Measurements from ENCODE around the gene LTB.
"Not testable (repeated sequence)": the region's sequence is repeated elsewhere in the genome, so short reads cannot be mapped to it uniquely, and the experiment has no call there.

Gene LTB

DNA sequence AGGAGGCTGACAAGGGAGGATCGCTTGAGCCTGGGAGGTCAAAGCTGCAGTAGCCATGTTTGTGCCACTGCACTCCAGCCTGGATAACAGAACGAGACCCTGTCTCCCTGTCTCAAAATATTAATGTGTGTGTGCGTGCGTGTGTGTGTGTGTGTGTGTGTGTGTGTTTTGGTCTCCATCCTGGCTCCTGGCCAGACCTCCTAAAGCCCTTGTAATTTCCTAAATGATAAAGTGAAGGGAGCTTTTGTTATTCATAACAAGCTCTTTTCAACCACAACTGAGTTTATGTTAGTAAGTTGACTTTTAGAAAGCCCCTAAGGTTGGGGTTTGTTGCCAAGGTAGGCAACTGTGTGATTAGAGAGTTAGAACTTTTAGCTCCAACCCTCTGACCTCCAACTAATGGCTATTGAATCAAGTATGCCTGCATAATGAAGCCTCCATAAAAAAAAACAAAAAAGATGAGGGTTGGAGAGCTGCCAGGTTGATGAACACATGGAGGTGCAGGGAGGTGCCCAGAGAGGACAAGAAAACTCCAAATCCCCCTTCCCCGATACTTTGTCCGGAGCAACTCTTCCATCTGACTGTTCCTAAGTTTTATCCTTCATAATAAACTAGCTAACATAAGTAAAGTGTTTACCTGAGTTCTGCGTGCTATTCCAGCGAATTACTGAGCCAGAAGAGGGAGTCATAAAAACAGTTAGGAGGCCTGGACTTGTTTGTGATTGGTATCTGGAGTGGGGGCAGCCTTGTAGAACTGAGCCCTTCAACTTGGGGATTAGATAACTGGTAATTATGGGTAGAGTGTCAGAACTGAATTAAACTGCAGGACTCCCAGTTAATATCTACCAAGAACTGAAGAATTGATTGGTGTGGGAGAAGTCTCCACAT lies 27.5 kb upstream of the LTB start:
- Histone ChIP-seq H3K4me3 (ENCODE audit: low read length in 2 of 2) (no peak overlapping the region), H3K36me3 (ENCODE audit: control insufficient read depth in 2 of 2, insufficient read depth in 2 of 2, low read length in 2 of 2) (no peaks in the 10 kb centered on the region), H3K9ac (ENCODE audit: low read depth in 1 of 2, low read length in 2 of 2) (no peak overlapping the region), H3K27ac (ENCODE audit: low read depth in 2 of 2, low read length in 2 of 2) (no peak overlapping the region), H3K27me3 (ENCODE audit: control insufficient read depth in 2 of 2, insufficient read depth in 2 of 2, low read length in 2 of 2) (no peaks in the 10 kb centered on the region), H3K4me1 (ENCODE audit: control insufficient read depth in 2 of 2, insufficient read depth in 2 of 2, low read length in 2 of 2) (peaks cover 8% of the 10 kb centered on the region in 2 donors), H3K9me3 (ENCODE audit: control insufficient read depth in 2 of 2, low read length in 2 of 2) (no peaks in the 10 kb centered on the region)

DNA sequence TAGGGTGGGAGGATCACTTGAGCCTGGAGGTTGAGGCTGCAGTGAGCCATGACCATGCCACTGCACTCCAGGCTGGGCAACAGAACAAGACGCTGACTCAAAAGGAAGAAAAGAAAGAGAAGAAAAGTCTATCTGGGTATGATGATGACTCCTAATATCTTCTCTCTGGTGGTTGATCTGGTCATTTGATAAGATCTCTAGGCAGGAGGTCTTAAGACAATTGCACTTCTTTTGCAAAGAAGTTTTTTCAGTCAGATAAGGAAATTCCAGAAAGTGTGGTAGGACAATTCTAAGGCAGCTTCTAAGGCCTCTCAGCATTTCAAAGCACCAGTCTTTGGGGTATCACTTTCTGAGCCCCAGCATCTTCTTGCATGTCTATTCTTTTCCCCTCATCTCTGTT lies 25.1 kb upstream of the LTB start:
- Histone ChIP-seq H3K4me1 (ENCODE audit: control insufficient read depth in 2 of 2, insufficient read depth in 2 of 2, low read length in 2 of 2) (no peaks in the 10 kb centered on the region), H3K27ac (ENCODE audit: low read depth in 2 of 2, low read length in 2 of 2) (no peak overlapping the region), H3K4me3 (ENCODE audit: low read length in 2 of 2) (no peak overlapping the region), H3K36me3 (ENCODE audit: control insufficient read depth in 2 of 2, insufficient read depth in 2 of 2, low read length in 2 of 2) (no peaks in the 10 kb centered on the region), H3K9me3 (ENCODE audit: control insufficient read depth in 2 of 2, low read length in 2 of 2) (no peaks in the 10 kb centered on the region), H3K9ac (ENCODE audit: low read depth in 1 of 2, low read length in 2 of 2) (no peak overlapping the region), H3K27me3 (ENCODE audit: control insufficient read depth in 2 of 2, insufficient read depth in 2 of 2, low read length in 2 of 2) (no peaks in the 10 kb centered on the region)

DNA sequence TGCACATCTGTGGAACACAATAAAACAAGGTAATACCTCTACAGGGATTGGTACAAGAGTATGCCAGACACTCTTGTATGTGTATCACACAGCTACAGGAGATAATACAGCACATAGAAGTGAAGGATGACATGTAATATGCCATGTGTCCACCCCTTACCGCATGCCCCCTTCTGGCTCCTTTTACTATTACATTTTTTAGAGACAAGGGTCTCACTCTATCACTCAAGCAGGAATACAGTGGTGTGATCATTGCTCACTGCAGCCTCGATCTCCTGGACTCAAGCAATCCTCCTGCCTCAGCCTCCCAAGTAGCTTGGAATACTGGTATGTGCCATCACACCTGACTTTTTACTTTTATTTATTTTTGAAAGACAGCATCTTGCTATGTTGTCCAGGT lies 14.8 kb upstream of the LTB start:
- Histone ChIP-seq H3K4me1 (ENCODE audit: control insufficient read depth in 2 of 2, insufficient read depth in 2 of 2, low read length in 2 of 2) (peaks cover 0 to 2% of the 10 kb centered on the region in 2 donors), H3K27me3 (ENCODE audit: control insufficient read depth in 2 of 2, insufficient read depth in 2 of 2, low read length in 2 of 2) (no peaks in the 10 kb centered on the region), H3K4me3 (ENCODE audit: low read length in 2 of 2) (no peak overlapping the region), H3K36me3 (ENCODE audit: control insufficient read depth in 2 of 2, insufficient read depth in 2 of 2, low read length in 2 of 2) (no peaks in the 10 kb centered on the region), H3K27ac (ENCODE audit: low read depth in 2 of 2, low read length in 2 of 2) (no peak overlapping the region), H3K9me3 (ENCODE audit: control insufficient read depth in 2 of 2, low read length in 2 of 2) (no peaks in the 10 kb centered on the region), H3K9ac (ENCODE audit: low read depth in 1 of 2, low read length in 2 of 2) (no peak overlapping the region)

DNA sequence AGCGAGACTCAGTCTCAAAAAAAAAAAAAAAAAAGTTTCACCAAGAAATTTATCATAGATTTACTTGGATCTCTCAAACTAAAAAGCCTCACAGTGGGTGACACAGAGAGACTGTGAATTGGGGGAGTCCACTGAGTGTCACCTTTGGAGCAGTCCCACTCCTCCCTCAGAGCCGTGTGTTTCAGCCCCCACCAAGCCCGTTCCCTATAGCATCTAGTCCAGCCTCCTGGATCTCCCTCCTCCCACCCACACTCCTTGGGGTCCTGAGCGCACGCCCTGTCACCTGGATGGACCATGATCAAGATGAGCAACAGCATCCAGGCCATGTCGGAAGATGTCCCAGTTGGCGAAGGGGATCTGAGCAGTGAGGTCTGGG lies 10.2 kb upstream of the LTB start:
- Histone ChIP-seq H3K9me3 (ENCODE audit: control insufficient read depth in 2 of 2, low read length in 2 of 2) (no peaks in the 10 kb centered on the region), H3K27me3 (ENCODE audit: control insufficient read depth in 2 of 2, insufficient read depth in 2 of 2, low read length in 2 of 2) (no peaks in the 10 kb centered on the region), H3K4me1 (ENCODE audit: control insufficient read depth in 2 of 2, insufficient read depth in 2 of 2, low read length in 2 of 2) (peaks cover 0 to 2% of the 10 kb centered on the region in 2 donors), H3K9ac (ENCODE audit: low read depth in 1 of 2, low read length in 2 of 2) (no peak overlapping the region), H3K27ac (ENCODE audit: low read depth in 2 of 2, low read length in 2 of 2) (peak overlapping the region in 1 of 2 donors; percentile 48), H3K36me3 (ENCODE audit: control insufficient read depth in 2 of 2, insufficient read depth in 2 of 2, low read length in 2 of 2) (no peaks in the 10 kb centered on the region), H3K4me3 (ENCODE audit: low read length in 2 of 2) (no peak overlapping the region)

DNA sequence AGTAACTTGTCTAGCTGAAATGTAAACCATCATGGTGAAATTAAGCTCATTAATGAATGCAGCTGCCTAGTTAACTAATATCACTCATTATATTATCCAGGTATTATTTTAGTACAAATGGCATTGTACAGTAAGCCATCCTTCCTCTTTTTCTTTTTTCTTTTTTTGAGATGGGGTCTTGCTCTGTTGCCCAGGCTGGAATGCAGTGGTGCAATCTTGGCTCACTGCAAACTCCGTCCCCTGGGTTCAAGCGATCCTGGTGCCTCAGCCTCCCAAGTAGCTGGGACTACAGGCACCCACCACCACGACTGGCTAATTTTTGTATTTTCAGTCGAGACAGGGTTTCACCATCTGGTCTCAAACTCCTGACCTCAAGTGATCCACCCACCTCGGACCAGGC lies 8.5 kb upstream of the LTB start:
- H3K27me3 ChIP-seq (ENCODE audit: control insufficient read depth in 2 of 2, insufficient read depth in 2 of 2, low read length in 2 of 2); H3K27ac ChIP-seq (ENCODE audit: low read depth in 2 of 2, low read length in 2 of 2); H3K36me3 ChIP-seq (ENCODE audit: control insufficient read depth in 2 of 2, insufficient read depth in 2 of 2, low read length in 2 of 2); H3K9ac ChIP-seq (ENCODE audit: low read depth in 1 of 2, low read length in 2 of 2); H3K4me3 ChIP-seq (ENCODE audit: low read length in 2 of 2); H3K9me3 ChIP-seq (ENCODE audit: control insufficient read depth in 2 of 2, low read length in 2 of 2); H3K4me1 ChIP-seq (ENCODE audit: control insufficient read depth in 2 of 2, insufficient read depth in 2 of 2, low read length in 2 of 2): not testable (repeated sequence)

DNA sequence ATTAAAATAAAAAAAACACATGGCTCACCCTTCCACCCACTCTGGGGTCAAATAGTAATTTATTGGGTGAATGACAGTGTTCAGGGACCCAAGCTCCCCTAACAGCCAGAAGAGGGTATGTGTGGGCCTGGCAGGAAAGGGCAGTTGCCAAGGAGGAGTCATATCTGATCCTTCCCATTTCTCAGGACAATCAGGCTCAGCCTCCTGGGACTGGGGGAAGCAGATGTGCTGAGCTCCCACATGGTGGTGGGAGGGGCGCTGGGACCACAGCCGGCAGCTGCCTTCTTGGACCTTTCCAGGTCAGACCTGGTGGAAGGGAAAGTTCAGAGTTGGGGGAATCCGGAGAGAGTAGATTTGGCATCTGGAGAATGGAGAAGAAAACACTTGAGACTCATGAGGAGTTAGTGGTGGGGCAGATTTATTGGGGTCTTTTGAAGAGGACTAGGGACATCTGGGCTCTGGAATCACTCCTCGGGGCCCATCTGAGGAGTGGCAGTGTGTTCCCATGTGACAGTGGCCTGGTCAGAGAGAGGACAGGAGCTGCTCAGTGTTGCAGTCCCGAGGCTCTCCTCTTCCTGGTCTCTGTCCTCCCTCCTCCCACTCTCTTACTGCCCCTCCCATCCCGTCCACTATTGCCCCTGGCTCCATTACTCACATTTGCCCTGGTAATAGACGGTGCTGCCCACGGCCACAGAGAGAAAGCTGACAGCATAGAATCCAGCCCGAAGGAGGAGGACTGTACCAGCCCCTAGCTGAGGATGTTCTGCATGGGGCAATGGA lies 6.8 kb upstream of the LTB start:
- Histone ChIP-seq H3K27ac (ENCODE audit: low read depth in 2 of 2, low read length in 2 of 2) (no peak overlapping the region), H3K9me3 (ENCODE audit: control insufficient read depth in 2 of 2, low read length in 2 of 2) (no peaks in the 10 kb centered on the region), H3K36me3 (ENCODE audit: control insufficient read depth in 2 of 2, insufficient read depth in 2 of 2, low read length in 2 of 2) (no peaks in the 10 kb centered on the region), H3K27me3 (ENCODE audit: control insufficient read depth in 2 of 2, insufficient read depth in 2 of 2, low read length in 2 of 2) (no peaks in the 10 kb centered on the region), H3K4me3 (ENCODE audit: low read length in 2 of 2) (no peak overlapping the region), H3K4me1 (ENCODE audit: control insufficient read depth in 2 of 2, insufficient read depth in 2 of 2, low read length in 2 of 2) (peaks cover 2 to 7% of the 10 kb centered on the region in 2 donors), H3K9ac (ENCODE audit: low read depth in 1 of 2, low read length in 2 of 2) (no peak overlapping the region)

DNA sequence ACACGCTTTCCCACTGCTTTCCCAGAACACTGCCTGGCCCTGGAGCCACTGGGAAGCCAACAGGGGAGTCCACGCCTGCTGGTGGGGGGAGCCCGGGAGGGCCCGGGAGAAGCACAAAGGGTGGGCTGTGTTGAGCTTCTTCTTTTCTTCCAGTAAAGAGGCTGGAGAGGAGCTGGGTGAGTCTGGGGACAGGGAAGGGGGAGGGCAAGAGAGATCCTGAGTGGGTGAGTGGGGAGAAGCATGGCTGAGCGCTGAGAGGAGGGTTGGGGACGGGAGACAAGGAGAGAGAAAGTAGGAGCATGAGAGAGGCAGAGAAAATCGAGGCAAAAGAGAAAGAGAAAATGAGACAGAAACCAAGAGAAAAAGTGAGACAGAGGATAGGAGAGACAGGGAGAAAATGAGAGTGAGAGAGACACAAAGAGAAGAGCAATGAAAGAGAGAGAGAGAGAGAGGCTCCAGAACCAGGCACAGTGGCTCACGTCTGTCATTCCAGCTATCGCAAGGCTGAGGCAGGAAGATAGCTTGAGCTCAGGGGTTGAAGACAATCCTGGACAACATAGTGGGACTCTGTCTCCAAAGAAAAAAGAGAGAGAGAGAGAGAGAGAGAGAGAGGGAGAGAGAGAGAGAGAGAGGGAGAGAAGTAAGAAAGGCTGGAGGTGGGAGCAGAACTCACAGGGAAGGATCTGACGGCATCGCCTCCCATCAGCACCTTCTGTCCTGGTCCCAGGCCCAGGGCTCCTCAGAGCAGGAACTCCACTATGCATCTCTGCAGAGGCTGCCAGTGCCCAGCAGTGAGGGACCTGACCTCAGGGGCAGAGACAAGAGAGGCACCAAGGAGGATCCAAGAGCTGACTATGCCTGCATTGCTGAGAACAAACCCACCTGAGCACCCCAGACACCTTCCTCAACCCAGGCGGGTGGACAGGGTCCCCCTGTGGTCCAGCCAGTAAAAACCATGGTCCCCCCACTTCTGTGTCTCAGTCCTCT lies 5.9 kb upstream of the LTB start:
- peaks cover 2 to 7% of the 10 kb centered on the region in 2 donors for H3K4me1 ChIP-seq (ENCODE audit: control insufficient read depth in 2 of 2, insufficient read depth in 2 of 2, low read length in 2 of 2)

DNA sequence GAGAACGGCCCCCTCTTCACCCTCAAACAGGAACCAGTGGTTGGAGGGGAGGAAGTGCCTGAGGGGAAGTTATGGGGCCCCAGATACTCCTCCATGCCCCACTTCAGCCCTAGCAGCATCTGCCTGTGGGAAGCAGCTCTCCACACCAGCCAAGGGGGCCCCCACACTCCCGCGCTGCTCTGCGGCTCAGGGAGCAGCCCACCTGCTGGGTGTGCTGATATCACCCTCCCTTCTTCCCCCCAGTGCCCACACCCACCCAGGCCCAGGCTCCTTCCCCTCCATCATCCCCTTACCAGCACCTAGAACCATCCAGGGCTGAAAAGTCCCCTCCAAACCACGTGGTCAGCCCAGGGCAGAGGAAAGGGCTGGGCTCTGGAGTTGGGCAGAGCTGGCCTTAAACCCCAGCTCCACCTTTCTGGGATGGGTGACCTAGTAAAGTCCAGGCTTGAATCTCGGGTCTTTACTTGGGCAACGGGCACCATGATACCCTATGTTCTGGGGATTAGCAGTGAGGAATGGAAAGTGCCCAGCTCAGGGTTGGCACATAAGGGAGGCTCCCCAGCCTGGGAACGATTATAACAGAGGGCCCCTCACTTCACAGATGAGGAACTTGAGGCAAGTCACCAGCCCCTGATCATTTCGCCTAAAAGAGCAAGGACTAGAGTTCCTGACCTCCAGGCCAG lies 4.5 kb upstream of the LTB start:
- H3K27ac ChIP-seq (ENCODE audit: low read depth in 2 of 2, low read length in 2 of 2) = peak overlapping the region; percentile 21 to 72
- H3K9me3 ChIP-seq (ENCODE audit: control insufficient read depth in 2 of 2, low read length in 2 of 2) = no peaks in the 10 kb centered on the region
- peaks cover 0 to 10% of the 10 kb centered on the region in 2 donors for H3K4me1 ChIP-seq (ENCODE audit: control insufficient read depth in 2 of 2, insufficient read depth in 2 of 2, low read length in 2 of 2)
- H3K4me3 ChIP-seq (ENCODE audit: low read length in 2 of 2) = peak overlapping the region; percentile 13 to 55
- no peaks in the 10 kb centered on the region for H3K36me3 ChIP-seq (ENCODE audit: control insufficient read depth in 2 of 2, insufficient read depth in 2 of 2, low read length in 2 of 2)
- H3K9ac ChIP-seq (ENCODE audit: low read depth in 1 of 2, low read length in 2 of 2) = no peak overlapping the region
- peaks cover 0 to 7% of the 10 kb centered on the region in 2 donors for H3K27me3 ChIP-seq (ENCODE audit: control insufficient read depth in 2 of 2, insufficient read depth in 2 of 2, low read length in 2 of 2)

More for the DNA sequence above, 5.9 kb upstream of the LTB start:
- no peaks in the 10 kb centered on the region for H3K36me3 ChIP-seq (ENCODE audit: control insufficient read depth in 2 of 2, insufficient read depth in 2 of 2, low read length in 2 of 2)
- H3K9me3 ChIP-seq (ENCODE audit: control insufficient read depth in 2 of 2, low read length in 2 of 2) = no peaks in the 10 kb centered on the region
- no peak overlapping the region for H3K9ac ChIP-seq (ENCODE audit: low read depth in 1 of 2, low read length in 2 of 2)
- peak overlapping the region in 1 of 2 donors; percentile 72 for H3K27ac ChIP-seq (ENCODE audit: low read depth in 2 of 2, low read length in 2 of 2)
- no peaks in the 10 kb centered on the region for H3K27me3 ChIP-seq (ENCODE audit: control insufficient read depth in 2 of 2, insufficient read depth in 2 of 2, low read length in 2 of 2)
- H3K4me3 ChIP-seq (ENCODE audit: low read length in 2 of 2) = peak overlapping the region in 1 of 2 donors; percentile 43

DNA sequence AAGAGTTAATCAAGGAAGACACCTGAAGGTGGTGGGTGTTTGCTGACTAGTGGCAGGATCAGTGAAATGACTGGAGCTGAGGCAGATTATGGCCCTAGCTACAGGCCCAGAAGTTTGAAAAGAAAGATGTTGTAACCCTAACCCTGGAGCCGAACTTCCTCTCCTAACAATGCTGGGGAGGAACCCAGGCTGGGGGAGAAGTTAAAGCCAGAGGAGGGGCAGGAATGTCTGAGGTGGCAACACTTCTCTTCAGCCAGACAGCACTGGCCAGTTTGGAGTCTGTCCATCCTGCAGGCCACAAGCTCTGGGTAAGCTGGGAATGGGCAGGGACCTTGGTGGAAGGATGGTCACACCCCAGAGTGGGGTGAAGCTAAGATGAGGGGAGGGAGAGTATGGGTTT lies 3.8 kb upstream of the LTB start, which contains the start of gene LST1:
Gene LST1, plus strand, starts transcription at position 270 of the 400 bp plus-strand sequence. CDS start 1,023 bp downstream, outside the sequence.
- no peaks in the 10 kb centered on the region for H3K36me3 ChIP-seq (ENCODE audit: control insufficient read depth in 2 of 2, insufficient read depth in 2 of 2, low read length in 2 of 2)
- peaks cover 4 to 10% of the 10 kb centered on the region in 2 donors for H3K4me1 ChIP-seq (ENCODE audit: control insufficient read depth in 2 of 2, insufficient read depth in 2 of 2, low read length in 2 of 2)
- peak within 1 kb of the TSS; percentile 13 to 55 for H3K4me3 ChIP-seq (ENCODE audit: low read length in 2 of 2)
- peaks cover 2 to 13% of the 10 kb centered on the region in 2 donors for H3K27me3 ChIP-seq (ENCODE audit: control insufficient read depth in 2 of 2, insufficient read depth in 2 of 2, low read length in 2 of 2)
- H3K9ac ChIP-seq (ENCODE audit: low read depth in 1 of 2, low read length in 2 of 2) = no peak within 1 kb of the TSS
- peak within 1 kb of the TSS; percentile 21 to 72 for H3K27ac ChIP-seq (ENCODE audit: low read depth in 2 of 2, low read length in 2 of 2)
- no peaks in the 10 kb centered on the region for H3K9me3 ChIP-seq (ENCODE audit: control insufficient read depth in 2 of 2, low read length in 2 of 2)

All from mucosa of rectum (tissue), 2 donors.